ENCODE data around the gene LRP1. TPM values are rescaled to one million over a fixed set of nuclear protein-coding genes. Genes with fewer than 3 reads are reported as not detected.

Gene LRP1
- total RNA-seq, 1 experiment from 2014 or later = 9.0 TPM

DNA sequence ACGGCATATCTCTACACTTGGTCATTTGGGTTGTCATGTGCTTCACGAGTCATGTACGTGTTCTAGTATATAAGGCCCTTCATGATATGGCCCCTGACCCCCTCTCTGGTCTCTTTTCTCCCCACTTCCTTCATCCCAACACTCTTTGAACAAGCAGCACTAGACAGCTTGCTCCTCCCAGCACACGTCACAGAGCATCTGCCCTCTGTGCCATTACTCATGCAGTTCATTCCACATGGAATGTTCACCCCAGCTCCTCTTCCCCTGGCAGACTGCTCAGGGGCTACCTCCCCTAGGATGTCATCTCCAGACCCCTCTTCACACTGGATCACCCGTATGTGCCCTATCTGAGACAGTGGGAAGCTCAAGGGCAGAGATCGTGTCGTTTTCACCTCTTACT lies 33.2 kb downstream of the LRP1 start:
- POLR2A ChIA-PET = interaction anchor here (0.7 kb wide), 1 partner anchor 639 kb away, joined by 3 read pairs; no protein-coding TSS in a partner anchor
- H3K27ac ChIP-seq (ENCODE audit: low read length) = no peak overlapping the region
- ATAC-seq (no peak), DNase-seq (ENCODE audit: low read depth, low spot score) (no peak)
- no TSS peak for BruUV-seq (replicated peaks)
- no peaks in the 10 kb centered on the region for H3K27me3 ChIP-seq (ENCODE audit: control insufficient read depth, insufficient read depth, low read length)
- TF ChIP-seq TCF7L2 (IDR thresholded peaks at IDR 0.05; ENCODE audit: low read depth, low read length) (no peak), SIN3A (IDR thresholded peaks at IDR 0.05; ENCODE audit: borderline replicate concordance, insufficient read depth, low read depth, low read length) (no peak), POLR2AphosphoS5 (IDR thresholded peaks at IDR 0.05; ENCODE audit: low read depth, low read length) (no peak)
- TF ChIP-seq, protein P1, sequence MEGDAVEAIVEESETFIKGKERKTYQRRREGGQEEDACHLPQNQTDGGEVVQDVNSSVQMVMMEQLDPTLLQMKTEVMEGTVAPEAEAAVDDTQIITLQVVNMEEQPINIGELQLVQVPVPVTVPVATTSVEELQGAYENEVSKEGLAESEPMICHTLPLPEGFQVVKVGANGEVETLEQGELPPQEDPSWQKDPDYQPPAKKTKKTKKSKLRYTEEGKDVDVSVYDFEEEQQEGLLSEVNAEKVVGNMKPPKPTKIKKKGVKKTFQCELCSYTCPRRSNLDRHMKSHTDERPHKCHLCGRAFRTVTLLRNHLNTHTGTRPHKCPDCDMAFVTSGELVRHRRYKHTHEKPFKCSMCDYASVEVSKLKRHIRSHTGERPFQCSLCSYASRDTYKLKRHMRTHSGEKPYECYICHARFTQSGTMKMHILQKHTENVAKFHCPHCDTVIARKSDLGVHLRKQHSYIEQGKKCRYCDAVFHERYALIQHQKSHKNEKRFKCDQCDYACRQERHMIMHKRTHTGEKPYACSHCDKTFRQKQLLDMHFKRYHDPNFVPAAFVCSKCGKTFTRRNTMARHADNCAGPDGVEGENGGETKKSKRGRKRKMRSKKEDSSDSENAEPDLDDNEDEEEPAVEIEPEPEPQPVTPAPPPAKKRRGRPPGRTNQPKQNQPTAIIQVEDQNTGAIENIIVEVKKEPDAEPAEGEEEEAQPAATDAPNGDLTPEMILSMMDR (IDR thresholded peaks at IDR 0.05) = no peak
- TF ChIP-seq, protein P2, sequence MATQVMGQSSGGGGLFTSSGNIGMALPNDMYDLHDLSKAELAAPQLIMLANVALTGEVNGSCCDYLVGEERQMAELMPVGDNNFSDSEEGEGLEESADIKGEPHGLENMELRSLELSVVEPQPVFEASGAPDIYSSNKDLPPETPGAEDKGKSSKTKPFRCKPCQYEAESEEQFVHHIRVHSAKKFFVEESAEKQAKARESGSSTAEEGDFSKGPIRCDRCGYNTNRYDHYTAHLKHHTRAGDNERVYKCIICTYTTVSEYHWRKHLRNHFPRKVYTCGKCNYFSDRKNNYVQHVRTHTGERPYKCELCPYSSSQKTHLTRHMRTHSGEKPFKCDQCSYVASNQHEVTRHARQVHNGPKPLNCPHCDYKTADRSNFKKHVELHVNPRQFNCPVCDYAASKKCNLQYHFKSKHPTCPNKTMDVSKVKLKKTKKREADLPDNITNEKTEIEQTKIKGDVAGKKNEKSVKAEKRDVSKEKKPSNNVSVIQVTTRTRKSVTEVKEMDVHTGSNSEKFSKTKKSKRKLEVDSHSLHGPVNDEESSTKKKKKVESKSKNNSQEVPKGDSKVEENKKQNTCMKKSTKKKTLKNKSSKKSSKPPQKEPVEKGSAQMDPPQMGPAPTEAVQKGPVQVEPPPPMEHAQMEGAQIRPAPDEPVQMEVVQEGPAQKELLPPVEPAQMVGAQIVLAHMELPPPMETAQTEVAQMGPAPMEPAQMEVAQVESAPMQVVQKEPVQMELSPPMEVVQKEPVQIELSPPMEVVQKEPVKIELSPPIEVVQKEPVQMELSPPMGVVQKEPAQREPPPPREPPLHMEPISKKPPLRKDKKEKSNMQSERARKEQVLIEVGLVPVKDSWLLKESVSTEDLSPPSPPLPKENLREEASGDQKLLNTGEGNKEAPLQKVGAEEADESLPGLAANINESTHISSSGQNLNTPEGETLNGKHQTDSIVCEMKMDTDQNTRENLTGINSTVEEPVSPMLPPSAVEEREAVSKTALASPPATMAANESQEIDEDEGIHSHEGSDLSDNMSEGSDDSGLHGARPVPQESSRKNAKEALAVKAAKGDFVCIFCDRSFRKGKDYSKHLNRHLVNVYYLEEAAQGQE (IDR thresholded peaks at IDR 0.05; ENCODE audit: insufficient read depth in 1 of 2, low read depth in 2 of 2, low read length in 1 of 2) = no peak
- in situ Hi-C loops (cut with HindIII; ENCODE audit: low pct_unique_long_range_greater_than_20kb, low sequenced_read_pairs) (no loop called here), intact Hi-C loops (cut with micrococcal nuclease; ENCODE audit: unreplicated experiment) (no loop called here)
- H3K9me3 ChIP-seq (ENCODE audit: control insufficient read depth, insufficient read depth, low read depth, low read length) = no peaks in the 10 kb centered on the region
- H3K4me1 ChIP-seq (ENCODE audit: control insufficient read depth, insufficient read depth, low read length) = no peaks in the 10 kb centered on the region
- H3K36me3 ChIP-seq (ENCODE audit: control insufficient read depth, insufficient read depth, low read length) = no peaks in the 10 kb centered on the region
- CTCF ChIA-PET = no interaction called here
- H3K4me3 ChIP-seq (ENCODE audit: low read depth in 2 of 2, low read length in 2 of 2) = no peak overlapping the region

DNA sequence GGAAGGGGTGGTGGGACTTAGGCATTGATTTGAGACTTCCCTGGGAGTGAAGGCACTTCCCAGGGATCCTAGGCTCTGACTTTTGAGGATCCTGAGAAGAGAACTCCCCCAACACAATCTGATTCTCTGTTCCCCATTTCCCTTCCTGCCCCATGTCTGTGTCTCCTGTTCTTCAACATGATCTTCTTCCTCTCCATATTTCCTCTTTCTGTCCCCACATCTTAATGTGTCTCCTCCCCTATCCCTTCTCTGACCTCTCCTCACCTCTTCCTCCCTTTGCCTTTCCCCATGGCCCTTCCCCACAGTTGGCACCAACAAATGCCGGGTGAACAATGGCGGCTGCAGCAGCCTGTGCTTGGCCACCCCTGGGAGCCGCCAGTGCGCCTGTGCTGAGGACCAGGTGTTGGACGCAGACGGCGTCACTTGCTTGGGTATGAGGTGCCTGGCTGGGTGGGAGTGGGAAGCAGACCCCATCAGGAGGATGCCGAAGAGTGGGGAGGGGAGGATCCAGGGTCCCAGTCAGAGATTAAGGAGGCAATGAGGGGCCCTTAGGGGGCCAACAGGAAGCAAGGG lies 34.4 kb downstream of the LRP1 start:
- CTCF ChIA-PET = no interaction called here
- intact Hi-C loops (cut with micrococcal nuclease; ENCODE audit: unreplicated experiment) = no loop called here

More for the DNA sequence above, 34.4 kb downstream of the LRP1 start:
- Histone ChIP-seq H3K9me3 (ENCODE audit: control insufficient read depth, insufficient read depth, low read depth, low read length) (no peaks in the 10 kb centered on the region), H3K36me3 (ENCODE audit: control insufficient read depth, insufficient read depth, low read length) (no peaks in the 10 kb centered on the region), H3K4me3 (ENCODE audit: low read depth in 2 of 2, low read length in 2 of 2) (no peak overlapping the region), H3K27me3 (ENCODE audit: control insufficient read depth, insufficient read depth, low read length) (no peaks in the 10 kb centered on the region), H3K4me1 (ENCODE audit: control insufficient read depth, insufficient read depth, low read length) (no peaks in the 10 kb centered on the region; the same call in 1 of the 2 replicates), H3K27ac (ENCODE audit: low read length) (no peak overlapping the region)
- no peak for DNase-seq (ENCODE audit: low read depth, low spot score)
- no peak for ATAC-seq
- in situ Hi-C loops (cut with HindIII; ENCODE audit: low pct_unique_long_range_greater_than_20kb, low sequenced_read_pairs) = no loop called here
- TF ChIP-seq SIN3A (IDR thresholded peaks at IDR 0.05; ENCODE audit: borderline replicate concordance, insufficient read depth, low read depth, low read length) = no peak
- TF ChIP-seq POLR2AphosphoS5 (IDR thresholded peaks at IDR 0.05; ENCODE audit: low read depth, low read length) = no peak
- TF ChIP-seq, protein P1 (IDR thresholded peaks at IDR 0.05) = no peak
- no peak for TF ChIP-seq TCF7L2 (IDR thresholded peaks at IDR 0.05; ENCODE audit: low read depth, low read length)
- TF ChIP-seq, protein P2 (IDR thresholded peaks at IDR 0.05; ENCODE audit: insufficient read depth in 1 of 2, low read depth in 2 of 2, low read length in 1 of 2) = no peak
- no TSS peak for BruUV-seq (replicated peaks)
- POLR2A ChIA-PET = no interaction called here
